Right lobe of liver (tissue), 6 donors: ENCODE measurements around the gene ANTXR1. TPM values are rescaled to one million over a fixed set of nuclear protein-coding genes. Genes with fewer than 3 reads are reported as not detected.

Experiments
- ATAC-seq, 4 donors: fragments of 200-7000 bp; cut with Tn5 transposase; one replicate each; pipeline ENCODE4 v1.9.1; 2020; ENCODE audit warnings: mild to moderate bottlenecking in 4 of 4, moderate library complexity in 4 of 4
- DNase-seq, 3 donors: peaks; one replicate each; pipeline ENCODE4 v3.0.0-alpha.2; 2020
- H3K27ac ChIP-seq, 3 donors: fragments of 200-600 bp; one replicate each; pipeline ENCODE4 v1.8.0; 2022
- H3K27me3 ChIP-seq, 2 donors: fragments of 200-600 bp; one replicate each; pipeline ENCODE4 v1.8.0; 2022
- H3K36me3 ChIP-seq, 4 donors: fragments of 200-600 bp; sonication (generic) in 1 of 4; one replicate each; pipeline versions ENCODE4 v1.5.1 to v1.8.0; 2017 to 2022; ENCODE audit warnings: control low read depth in 1 of 4
- H3K4me1 ChIP-seq, 4 donors: fragments of 200-600 bp; sonication (generic) in 1 of 4; one replicate each; pipeline versions ENCODE4 v1.5.1 to v1.8.0; 2017 to 2022; ENCODE audit warnings: control low read depth in 1 of 4
- H3K4me3 ChIP-seq, 3 donors: fragments of 200-600 bp; one replicate each; pipeline ENCODE4 v1.8.0; 2022
- H3K9me3 ChIP-seq, 4 donors: fragments of 200-600 bp; sonication (generic) in 1 of 4; one replicate each; pipeline versions ENCODE4 v1.5.1 to v1.8.0; 2017 to 2022; ENCODE audit warnings: control low read depth in 1 of 4
- CTCF ChIP-seq, 4 donors: fragments of 200-600 bp in 3 of 4; fragments of 450-650 bp in 1 of 4; IDR thresholded peaks; one replicate each; pipeline versions ENCODE4 v1.5.1 to v1.8.0; 2016 to 2022; ENCODE audit warnings: antibody characterized with exemption in 4 of 4, mild to moderate bottlenecking in 2 of 4
- POLR2A ChIP-seq: fragments of 450-650 bp; IDR thresholded peaks from one replicate; pipeline ENCODE4 v1.6.1; 2017; ENCODE audit warnings: antibody characterized with exemption, mild to moderate bottlenecking
- WGBS: methylation state at CpG from one replicate; pipeline ENCODE4 v1.1.6; 2018; ENCODE audit warnings: low coverage, low lambda C conversion rate; ENCODE audit not compliant: insufficient coverage; ENCODE audit errors: missing lambda C conversion rate; 5-methylcytosine and 5-hydroxymethylcytosine counted together
- intact Hi-C, 2 donors: fragments of 100-400 bp; cut with DNase I; formaldehyde crosslinking; loops; one replicate each; pipeline versions ENCODE4 v1.11.2 to v1.14.1; 2022
- total RNA-seq, 6 experiments: library from RNA; depleted of rRNA in 2 of 6; stranded (reverse); fragments of >200 nt in 2 of 6; fragmentation: NEBNext Ultra II Directional in 3 of 6; extraction: Animal tissue kit (Norgen Biotek cat#: 25700) in 3 of 6; gene quantifications; one replicate each; pipeline versions ENCODE4 v1.1.0 to v1.2.4, GENCODE V29; 2016 to 2023
- donor health status: DM: no; HTN: yes; CAD: no.
- donor health status: DM: no; HTN: no; CAD: no.
- donor health status: DM: no; HTN: no; CAD: no.
- donor health status: DM: no; HTN: yes; CAD: no.
- donor health status: DM: no; HTN: yes; CAD: no.

The ANTXR1 gene
- total RNA-seq, 6 experiments from 2014 or later: 1.1 to 4.1 (median 2.9) TPM

GRCh38 chr2:69077252-69077950 lies 64.4 kb downstream of the ANTXR1 start:
- no peak for ATAC-seq
- Histone ChIP-seq H3K36me3 (no peaks in the 10 kb centered on the region), H3K4me3 (no peak overlapping the region), H3K27ac (no peak overlapping the region), H3K27me3 (no peaks in the 10 kb centered on the region), H3K9me3 (no peaks in the 10 kb centered on the region), H3K4me1 (peaks cover 0 to 4% (median under 1%) of the 10 kb centered on the region in 4 donors)
- no peak for DNase-seq
- intact Hi-C loops: no loop called here
- 83% methylated on average over 10 of the region's 10 CpGs for WGBS
- TF ChIP-seq CTCF (IDR thresholded peaks at IDR 0.05) (no peak), POLR2A (no peak)

- ATAC-seq: no peak
- H3K27ac ChIP-seq: no peak overlapping the region
Measured at GRCh38 chr2:69080071-69080470, 67.1 kb downstream of the ANTXR1 start.

GRCh38 chr2:69081001-69081580 lies 68.1 kb downstream of the ANTXR1 start:
- ATAC-seq (no peak), DNase-seq (no peak)
- WGBS: 100% methylated on average over 3 of the region's 3 CpGs
- H3K4me1 ChIP-seq: peaks cover 0 to 13% (median 2%) of the 10 kb centered on the region in 4 donors
- no peaks in the 10 kb centered on the region for H3K36me3 ChIP-seq
- H3K4me3 ChIP-seq: no peak overlapping the region
- H3K27me3 ChIP-seq: no peaks in the 10 kb centered on the region
- no peak for TF ChIP-seq CTCF (IDR thresholded peaks at IDR 0.05)
- TF ChIP-seq POLR2A: no peak
- no peak overlapping the region for H3K27ac ChIP-seq
- intact Hi-C loops: no loop called here
- no peaks in the 10 kb centered on the region for H3K9me3 ChIP-seq

More at GRCh38 chr2:69080071-69080470, 67.1 kb downstream of the ANTXR1 start:
- intact Hi-C loops: no loop called here
- Histone ChIP-seq H3K9me3 (no peaks in the 10 kb centered on the region), H3K4me3 (no peak overlapping the region), H3K36me3 (no peaks in the 10 kb centered on the region), H3K27me3 (no peaks in the 10 kb centered on the region), H3K4me1 (peaks cover 0 to 13% (median 2%) of the 10 kb centered on the region in 4 donors)
- 58% methylated on average over 4 of the region's 4 CpGs for WGBS
- TF ChIP-seq CTCF (IDR thresholded peaks at IDR 0.05): no peak
- no peak for TF ChIP-seq POLR2A
- DNase-seq: no peak

- 69% methylated on average over 4 of the region's 4 CpGs for WGBS
- DNase-seq (no peak), ATAC-seq (no peak)
- no peak overlapping the region for H3K4me3 ChIP-seq
- no peaks in the 10 kb centered on the region for H3K9me3 ChIP-seq
- no peak overlapping the region for H3K27ac ChIP-seq
- TF ChIP-seq POLR2A (no peak), CTCF (IDR thresholded peaks at IDR 0.05) (no peak)
- no peaks in the 10 kb centered on the region for H3K27me3 ChIP-seq
- peaks cover 0 to 13% (median 2%) of the 10 kb centered on the region in 4 donors for H3K4me1 ChIP-seq
- H3K36me3 ChIP-seq: no peaks in the 10 kb centered on the region
- intact Hi-C loops: no loop called here
Measured at GRCh38 chr2:69081757-69082156, 68.8 kb downstream of the ANTXR1 start.
